GM12873 (cell line): ENCODE results near the gene SIPA1L3.

Experiments
- TF ChIP-seq, protein P1 (sequence below): IDR thresholded peaks from 2 replicates; pipeline ENCODE4 v1.5.1; 2012; ENCODE audit warnings: low read depth, mild to moderate bottlenecking, moderate library complexity, low read length, control low read depth; ENCODE audit not compliant: insufficient read depth; ENCODE audit errors: missing control alignments

Gene SIPA1L3

GRCh38 chr19:38204096-38204495 lies 297.1 kb downstream of the SIPA1L3 start:
- TF ChIP-seq, protein P1, sequence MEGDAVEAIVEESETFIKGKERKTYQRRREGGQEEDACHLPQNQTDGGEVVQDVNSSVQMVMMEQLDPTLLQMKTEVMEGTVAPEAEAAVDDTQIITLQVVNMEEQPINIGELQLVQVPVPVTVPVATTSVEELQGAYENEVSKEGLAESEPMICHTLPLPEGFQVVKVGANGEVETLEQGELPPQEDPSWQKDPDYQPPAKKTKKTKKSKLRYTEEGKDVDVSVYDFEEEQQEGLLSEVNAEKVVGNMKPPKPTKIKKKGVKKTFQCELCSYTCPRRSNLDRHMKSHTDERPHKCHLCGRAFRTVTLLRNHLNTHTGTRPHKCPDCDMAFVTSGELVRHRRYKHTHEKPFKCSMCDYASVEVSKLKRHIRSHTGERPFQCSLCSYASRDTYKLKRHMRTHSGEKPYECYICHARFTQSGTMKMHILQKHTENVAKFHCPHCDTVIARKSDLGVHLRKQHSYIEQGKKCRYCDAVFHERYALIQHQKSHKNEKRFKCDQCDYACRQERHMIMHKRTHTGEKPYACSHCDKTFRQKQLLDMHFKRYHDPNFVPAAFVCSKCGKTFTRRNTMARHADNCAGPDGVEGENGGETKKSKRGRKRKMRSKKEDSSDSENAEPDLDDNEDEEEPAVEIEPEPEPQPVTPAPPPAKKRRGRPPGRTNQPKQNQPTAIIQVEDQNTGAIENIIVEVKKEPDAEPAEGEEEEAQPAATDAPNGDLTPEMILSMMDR, result no peak

- TF ChIP-seq, protein P1, result no peak
These were observed 297.7 kb downstream of the SIPA1L3 start for GRCh38 chr19:38204728-38205127.

DNA sequence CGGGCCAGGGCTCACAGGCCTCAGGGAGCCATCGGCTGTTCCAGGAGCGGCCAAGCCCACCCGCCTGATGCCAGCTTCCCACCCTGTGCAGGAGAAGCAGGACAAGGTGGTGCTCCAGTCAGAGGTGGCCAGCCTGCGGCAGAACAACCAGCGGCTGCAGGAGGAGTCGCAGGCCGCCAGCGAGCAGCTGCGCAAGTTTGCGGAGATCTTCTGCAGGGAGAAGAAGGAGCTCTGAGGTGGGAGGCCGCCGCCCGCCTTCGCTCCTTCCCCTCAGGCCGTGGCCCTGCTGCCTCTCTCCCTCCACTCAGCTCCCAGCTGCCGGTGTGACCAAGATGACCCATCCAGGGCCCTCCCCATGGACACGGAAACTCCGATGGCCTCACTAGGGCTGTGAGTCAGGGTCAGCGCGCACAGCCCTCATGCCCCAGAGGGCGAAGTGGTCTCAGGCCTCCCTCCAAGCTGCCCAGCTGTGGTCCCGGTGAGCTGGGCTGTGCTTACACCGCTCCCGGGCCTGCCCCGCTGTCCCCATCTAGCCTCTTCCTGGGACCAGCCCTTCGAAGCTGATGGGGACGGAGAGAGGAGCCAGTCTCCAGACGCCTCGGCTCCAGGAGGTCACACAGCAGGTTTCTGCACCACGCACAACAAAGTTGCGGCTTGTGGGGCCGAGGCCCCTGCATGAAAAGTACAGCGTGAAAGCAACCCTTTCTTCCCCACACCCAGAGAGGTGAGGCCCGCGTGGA lies 299.2 kb downstream of the SIPA1L3 start:
- TF ChIP-seq, protein P1, result no peak

- TF ChIP-seq, protein P1, result no peak
These were observed 299.9 kb downstream of the SIPA1L3 start for GRCh38 chr19:38206928-38207327.

GRCh38 chr19:38207543-38207942 lies 300.5 kb downstream of the SIPA1L3 start:
- TF ChIP-seq, protein P1, result no peak

DNA sequence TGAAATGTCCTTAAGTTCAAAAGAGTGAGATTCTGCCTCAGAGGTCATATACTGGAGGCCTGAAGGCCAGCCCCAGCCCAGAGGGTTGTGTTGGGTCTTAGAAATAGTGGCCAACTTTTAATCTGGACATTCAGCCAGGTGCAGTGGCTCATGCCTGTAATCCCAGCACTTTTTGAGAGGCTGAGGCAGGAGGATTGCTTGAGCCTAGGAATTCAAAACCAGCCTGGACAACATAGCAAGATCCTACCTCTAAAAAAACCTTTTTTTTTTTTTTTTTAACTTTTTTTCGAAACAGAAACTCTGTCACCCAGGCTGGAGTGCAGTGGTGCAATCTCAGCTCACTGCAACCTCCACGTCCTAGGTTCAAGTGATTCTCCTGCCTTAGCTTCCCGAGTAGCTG lies 301.6 kb downstream of the SIPA1L3 start:
- TF ChIP-seq, protein P1, result no peak

GRCh38 chr19:38209152-38209551 lies 302.1 kb downstream of the SIPA1L3 start:
- TF ChIP-seq, protein P1, result no peak
